WTC11 (cell line): ENCODE data around the gene OLFML3.
A peak's percentile ranks its signal among the peaks of the same experiment; 100 is the strongest.

Source experiments
- CREM ChIP-seq: sonication (generic); formaldehyde crosslinking; IDR thresholded peaks from 2 replicates; pipeline ENCODE4 v1.8.1; 2022; ENCODE audit warnings: mild to moderate bottlenecking, missing genetic modification reagents, moderate library complexity
- ESRRA ChIP-seq: sonication (generic); formaldehyde crosslinking; IDR thresholded peaks from 2 replicates; pipeline ENCODE4 v1.8.1; 2022; ENCODE audit warnings: mild to moderate bottlenecking, missing genetic modification reagents, borderline replicate concordance
- JUN ChIP-seq: sonication (generic); formaldehyde crosslinking; IDR thresholded peaks from 2 replicates; pipeline ENCODE4 v1.8.0; 2023; ENCODE audit warnings: mild to moderate bottlenecking, missing genetic modification reagents
- TF ChIP-seq, protein P1 (sequence below): fragments of 200-600 bp; IDR thresholded peaks from 2 replicates; pipeline ENCODE4 v1.8.0; 2022; ENCODE audit warnings: antibody characterized with exemption
- TF ChIP-seq, protein P2 (sequence below): sonication (generic); formaldehyde crosslinking; IDR thresholded peaks from 2 replicates; pipeline ENCODE4 v1.8.0; 2023; ENCODE audit warnings: missing genetic modification reagents
- TF ChIP-seq, protein P3 (sequence below): sonication (generic); formaldehyde crosslinking; IDR thresholded peaks from 2 replicates; pipeline ENCODE4 v1.8.0; 2022; ENCODE audit warnings: mild to moderate bottlenecking, missing genetic modification reagents

DNA sequence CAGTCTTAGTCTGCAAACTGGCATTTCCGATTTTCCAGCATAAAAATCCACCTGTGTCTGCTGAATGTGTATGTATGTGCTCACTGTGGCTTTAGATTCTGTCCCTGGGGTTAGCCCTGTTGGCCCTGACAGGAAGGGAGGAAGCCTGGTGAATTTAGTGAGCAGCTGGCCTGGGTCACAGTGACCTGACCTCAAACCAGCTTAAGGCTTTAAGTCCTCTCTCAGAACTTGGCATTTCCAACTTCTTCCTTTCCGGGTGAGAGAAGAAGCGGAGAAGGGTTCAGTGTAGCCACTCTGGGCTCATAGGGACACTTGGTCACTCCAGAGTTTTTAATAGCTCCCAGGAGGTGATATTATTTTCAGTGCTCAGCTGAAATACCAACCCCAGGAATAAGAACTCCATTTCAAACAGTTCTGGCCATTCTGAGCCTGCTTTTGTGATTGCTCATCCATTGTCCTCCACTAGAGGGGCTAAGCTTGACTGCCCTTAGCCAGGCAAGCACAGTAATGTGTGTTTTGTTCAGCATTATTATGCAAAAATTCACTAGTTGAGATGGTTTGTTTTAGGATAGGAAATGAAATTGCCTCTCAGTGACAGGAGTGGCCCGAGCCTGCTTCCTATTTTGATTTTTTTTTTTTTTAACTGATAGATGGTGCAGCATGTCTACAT, 2.5 kb upstream of the OLFML3 start:
- TF ChIP-seq, protein P1, sequence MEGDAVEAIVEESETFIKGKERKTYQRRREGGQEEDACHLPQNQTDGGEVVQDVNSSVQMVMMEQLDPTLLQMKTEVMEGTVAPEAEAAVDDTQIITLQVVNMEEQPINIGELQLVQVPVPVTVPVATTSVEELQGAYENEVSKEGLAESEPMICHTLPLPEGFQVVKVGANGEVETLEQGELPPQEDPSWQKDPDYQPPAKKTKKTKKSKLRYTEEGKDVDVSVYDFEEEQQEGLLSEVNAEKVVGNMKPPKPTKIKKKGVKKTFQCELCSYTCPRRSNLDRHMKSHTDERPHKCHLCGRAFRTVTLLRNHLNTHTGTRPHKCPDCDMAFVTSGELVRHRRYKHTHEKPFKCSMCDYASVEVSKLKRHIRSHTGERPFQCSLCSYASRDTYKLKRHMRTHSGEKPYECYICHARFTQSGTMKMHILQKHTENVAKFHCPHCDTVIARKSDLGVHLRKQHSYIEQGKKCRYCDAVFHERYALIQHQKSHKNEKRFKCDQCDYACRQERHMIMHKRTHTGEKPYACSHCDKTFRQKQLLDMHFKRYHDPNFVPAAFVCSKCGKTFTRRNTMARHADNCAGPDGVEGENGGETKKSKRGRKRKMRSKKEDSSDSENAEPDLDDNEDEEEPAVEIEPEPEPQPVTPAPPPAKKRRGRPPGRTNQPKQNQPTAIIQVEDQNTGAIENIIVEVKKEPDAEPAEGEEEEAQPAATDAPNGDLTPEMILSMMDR: peak; percentile 15; the same call in 1 of the 2 replicates
- TF ChIP-seq, protein P2, sequence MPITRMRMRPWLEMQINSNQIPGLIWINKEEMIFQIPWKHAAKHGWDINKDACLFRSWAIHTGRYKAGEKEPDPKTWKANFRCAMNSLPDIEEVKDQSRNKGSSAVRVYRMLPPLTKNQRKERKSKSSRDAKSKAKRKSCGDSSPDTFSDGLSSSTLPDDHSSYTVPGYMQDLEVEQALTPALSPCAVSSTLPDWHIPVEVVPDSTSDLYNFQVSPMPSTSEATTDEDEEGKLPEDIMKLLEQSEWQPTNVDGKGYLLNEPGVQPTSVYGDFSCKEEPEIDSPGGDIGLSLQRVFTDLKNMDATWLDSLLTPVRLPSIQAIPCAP (CRISPR knock-in tag): no peak
- no peak for TF ChIP-seq CREM
- no peak for TF ChIP-seq JUN (CRISPR knock-in tag)
- no peak for TF ChIP-seq ESRRA (CRISPR knock-in tag)
- TF ChIP-seq, protein P3, sequence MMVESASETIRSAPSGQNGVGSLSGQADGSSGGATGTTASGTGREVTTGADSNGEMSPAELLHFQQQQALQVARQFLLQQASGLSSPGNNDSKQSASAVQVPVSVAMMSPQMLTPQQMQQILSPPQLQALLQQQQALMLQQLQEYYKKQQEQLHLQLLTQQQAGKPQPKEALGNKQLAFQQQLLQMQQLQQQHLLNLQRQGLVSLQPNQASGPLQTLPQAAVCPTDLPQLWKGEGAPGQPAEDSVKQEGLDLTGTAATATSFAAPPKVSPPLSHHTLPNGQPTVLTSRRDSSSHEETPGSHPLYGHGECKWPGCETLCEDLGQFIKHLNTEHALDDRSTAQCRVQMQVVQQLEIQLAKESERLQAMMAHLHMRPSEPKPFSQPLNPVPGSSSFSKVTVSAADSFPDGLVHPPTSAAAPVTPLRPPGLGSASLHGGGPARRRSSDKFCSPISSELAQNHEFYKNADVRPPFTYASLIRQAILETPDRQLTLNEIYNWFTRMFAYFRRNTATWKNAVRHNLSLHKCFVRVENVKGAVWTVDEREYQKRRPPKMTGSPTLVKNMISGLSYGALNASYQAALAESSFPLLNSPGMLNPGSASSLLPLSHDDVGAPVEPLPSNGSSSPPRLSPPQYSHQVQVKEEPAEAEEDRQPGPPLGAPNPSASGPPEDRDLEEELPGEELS (CRISPR knock-in tag): no peak
